WTC11 (cell line): ENCODE data around the gene MRPL32. TPM values are rescaled to one million over a fixed set of nuclear protein-coding genes. Genes with fewer than 3 reads are reported as not detected.
A peak's percentile ranks its signal among the peaks of the same experiment; 100 is the strongest.

Experiments
- ATAC-seq: fragments of 200-7000 bp; cut with Tn5 transposase; 2 replicates; pipeline ENCODE4 v1.10.0; 2021; ENCODE audit warnings: mild to moderate bottlenecking, moderate library complexity
- CTCF ChIA-PET: fragments of 300-600 bp; sonication (Branson Sonifier 250); formaldehyde crosslinking; loops from one replicate; lab custom pipeline; 2021; ENCODE audit warnings: antibody characterized with exemption; lab: Charles Lee
- POLR2A ChIA-PET: fragments of 350-600 bp; sonication (Branson Sonifier 250); formaldehyde crosslinking; loops from one replicate; lab custom pipeline; 2021; ENCODE audit warnings: antibody characterized with exemption; lab: Charles Lee
- DNase-seq: peaks from one replicate; pipeline ENCODE4 v3.0.0; 2021; ENCODE audit warnings: low spot score
- H3K27ac Mint-ChIP-seq: 2 replicates; pipeline ENCODE4 v1.8.0; 2021; ENCODE audit warnings: mixed read lengths
- H3K27me3 Mint-ChIP-seq: 2 replicates; pipeline ENCODE4 v1.8.0; 2021; ENCODE audit warnings: low read depth, mild to moderate bottlenecking, moderate library complexity, mixed read lengths
- H3K36me3 Mint-ChIP-seq: 2 replicates; pipeline ENCODE4 v1.8.0; 2021; ENCODE audit warnings: mixed read lengths
- H3K4me1 Mint-ChIP-seq: 2 replicates; pipeline ENCODE4 v1.8.0; 2022; ENCODE audit warnings: mixed read lengths
- H3K4me3 Mint-ChIP-seq: 2 replicates; pipeline ENCODE4 v1.8.0; 2021; ENCODE audit warnings: mild to moderate bottlenecking, moderate library complexity, mixed read lengths
- H3K9me3 Mint-ChIP-seq: 2 replicates; pipeline ENCODE4 v1.8.0; 2021; ENCODE audit warnings: mixed read lengths
- GRHL2 ChIP-seq: fragments of 250-450 bp; sonication (Bioruptor Pico); IDR thresholded peaks from 2 replicates; pipeline ENCODE4 v1.8.0; 2022; ENCODE audit warnings: mild to moderate bottlenecking, moderate library complexity; ENCODE audit not compliant: insufficient replicate concordance, severe bottlenecking
- NR3C1 ChIP-seq: sonication (generic); formaldehyde crosslinking; conservative IDR thresholded peaks from 2 replicates; pipeline ENCODE4 v1.8.1; 2023; ENCODE audit warnings: low read depth, mild to moderate bottlenecking, missing genetic modification reagents
- RELA ChIP-seq: sonication (generic); formaldehyde crosslinking; IDR thresholded peaks from 2 replicates; pipeline ENCODE4 v1.8.1; 2022; ENCODE audit warnings: missing genetic modification reagents, mild to moderate bottlenecking, borderline replicate concordance
- SMAD4 ChIP-seq: sonication (generic); formaldehyde crosslinking; IDR thresholded peaks from 2 replicates; pipeline ENCODE4 v1.8.0; 2022; ENCODE audit warnings: mild to moderate bottlenecking, missing genetic modification reagents
- SP1 ChIP-seq: sonication (generic); formaldehyde crosslinking; conservative IDR thresholded peaks from 2 replicates; pipeline ENCODE4 v1.8.1; 2022; ENCODE audit warnings: missing genetic modification reagents
- TP53 ChIP-seq: sonication (generic); formaldehyde crosslinking; IDR thresholded peaks from 2 replicates; pipeline ENCODE4 v1.8.1; 2023; ENCODE audit warnings: mild to moderate bottlenecking, missing genetic modification reagents
- ZNF121 ChIP-seq: sonication (generic); formaldehyde crosslinking; IDR thresholded peaks from 2 replicates; pipeline ENCODE4 v1.8.0; 2023; ENCODE audit warnings: missing genetic modification reagents
- total RNA-seq: library from RNA; stranded (reverse); gene quantifications from 3 replicates; pipeline ENCODE4 v1.2.3, GENCODE V29; 2021
- TF ChIP-seq, protein P1 (sequence below): sonication (generic); formaldehyde crosslinking; IDR thresholded peaks from 2 replicates; pipeline ENCODE4 v1.8.1; 2022; ENCODE audit warnings: low read depth, missing genetic modification reagents, borderline replicate concordance
- TF ChIP-seq, protein P2 (sequence below): fragments of 250-450 bp; sonication (Bioruptor Pico); IDR thresholded peaks from 2 replicates; pipeline ENCODE4 v1.9.0; 2021; ENCODE audit warnings: mild to moderate bottlenecking
- TF ChIP-seq, protein P3 (sequence below): fragments of 250-450 bp; sonication (Bioruptor Pico); IDR thresholded peaks from 2 replicates; pipeline ENCODE4 v1.9.0; 2021; ENCODE audit warnings: mild to moderate bottlenecking, borderline replicate concordance
- TF ChIP-seq, protein P4 (sequence below): sonication (generic); formaldehyde crosslinking; IDR thresholded peaks from 2 replicates; pipeline ENCODE4 v1.8.1; 2022; ENCODE audit warnings: mild to moderate bottlenecking, missing genetic modification reagents, moderate library complexity, borderline replicate concordance
- TF ChIP-seq, protein P5 (sequence below): fragments of 250-450 bp; sonication (Bioruptor Pico); IDR thresholded peaks from 2 replicates; pipeline ENCODE4 v2.1.2; 2022; ENCODE audit warnings: mild to moderate bottlenecking, moderate library complexity

Gene MRPL32
- total RNA-seq, 1 experiment from 2014 or later, result 84.4 TPM

DNA sequence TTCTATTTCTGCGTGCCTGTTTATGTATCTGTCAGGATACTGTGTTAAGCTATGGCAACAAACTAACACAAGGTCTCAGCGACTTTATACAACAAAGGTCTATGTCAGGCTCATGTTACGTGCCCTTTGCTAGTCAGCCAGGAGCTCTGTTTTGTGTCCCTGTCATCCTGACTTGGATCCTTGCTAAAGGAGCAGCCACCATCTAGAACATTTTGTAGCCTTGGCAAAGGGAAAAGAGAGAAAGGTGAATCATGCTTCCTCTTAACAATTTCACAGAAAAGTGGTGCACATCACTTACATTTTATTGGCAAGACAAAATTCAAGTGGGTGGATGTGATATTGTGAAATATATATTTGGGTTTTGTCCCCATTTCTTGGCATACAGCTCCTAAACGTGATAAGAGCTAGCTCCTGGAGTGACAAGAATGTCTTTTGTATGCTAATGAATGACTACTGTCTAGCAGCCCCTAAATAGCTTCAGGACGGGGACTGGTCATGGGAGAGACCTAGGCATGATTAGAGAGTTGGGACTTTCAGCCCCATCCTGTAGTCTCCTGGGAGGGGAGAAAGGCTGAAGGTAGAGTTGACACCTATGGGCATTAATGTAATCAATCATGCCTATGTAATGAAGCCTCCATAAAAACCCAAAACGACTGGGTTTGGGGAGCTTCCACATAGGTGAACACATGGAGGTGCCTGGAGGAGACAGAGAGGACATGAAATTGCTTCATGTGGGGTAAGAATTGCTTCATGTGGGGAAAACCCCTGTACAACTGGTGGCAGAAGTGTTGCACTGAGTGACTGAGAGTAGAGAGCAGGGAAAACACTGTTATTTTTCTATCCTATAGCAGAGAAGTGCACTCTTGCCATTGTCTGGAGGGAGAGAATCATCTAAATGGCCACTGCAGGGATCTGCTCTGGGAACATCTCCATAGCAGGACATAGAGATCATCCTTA, 33.0 kb downstream of the MRPL32 start:
- CTCF ChIA-PET, result interaction anchor here (0.7 to 1.7 kb wide), 4 partner anchors 17 to 474 kb away, joined by 3 to 11 read pairs (median 4); no protein-coding TSS in a partner anchor
- Mint-ChIP-seq H3K4me3 (no peak overlapping the region), H3K36me3 (peaks cover 4% of the 10 kb centered on the region), H3K9me3 (peaks cover 21% of the 10 kb centered on the region), H3K27me3 (no peaks in the 10 kb centered on the region), H3K4me1 (peaks cover 14% of the 10 kb centered on the region), H3K27ac (no peak overlapping the region)
- ATAC-seq, result peak; percentile 67
- TF ChIP-seq, protein P1, sequence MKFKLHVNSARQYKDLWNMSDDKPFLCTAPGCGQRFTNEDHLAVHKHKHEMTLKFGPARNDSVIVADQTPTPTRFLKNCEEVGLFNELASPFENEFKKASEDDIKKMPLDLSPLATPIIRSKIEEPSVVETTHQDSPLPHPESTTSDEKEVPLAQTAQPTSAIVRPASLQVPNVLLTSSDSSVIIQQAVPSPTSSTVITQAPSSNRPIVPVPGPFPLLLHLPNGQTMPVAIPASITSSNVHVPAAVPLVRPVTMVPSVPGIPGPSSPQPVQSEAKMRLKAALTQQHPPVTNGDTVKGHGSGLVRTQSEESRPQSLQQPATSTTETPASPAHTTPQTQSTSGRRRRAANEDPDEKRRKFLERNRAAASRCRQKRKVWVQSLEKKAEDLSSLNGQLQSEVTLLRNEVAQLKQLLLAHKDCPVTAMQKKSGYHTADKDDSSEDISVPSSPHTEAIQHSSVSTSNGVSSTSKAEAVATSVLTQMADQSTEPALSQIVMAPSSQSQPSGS (CRISPR knock-in tag), result no peak
- TF ChIP-seq, protein P2, sequence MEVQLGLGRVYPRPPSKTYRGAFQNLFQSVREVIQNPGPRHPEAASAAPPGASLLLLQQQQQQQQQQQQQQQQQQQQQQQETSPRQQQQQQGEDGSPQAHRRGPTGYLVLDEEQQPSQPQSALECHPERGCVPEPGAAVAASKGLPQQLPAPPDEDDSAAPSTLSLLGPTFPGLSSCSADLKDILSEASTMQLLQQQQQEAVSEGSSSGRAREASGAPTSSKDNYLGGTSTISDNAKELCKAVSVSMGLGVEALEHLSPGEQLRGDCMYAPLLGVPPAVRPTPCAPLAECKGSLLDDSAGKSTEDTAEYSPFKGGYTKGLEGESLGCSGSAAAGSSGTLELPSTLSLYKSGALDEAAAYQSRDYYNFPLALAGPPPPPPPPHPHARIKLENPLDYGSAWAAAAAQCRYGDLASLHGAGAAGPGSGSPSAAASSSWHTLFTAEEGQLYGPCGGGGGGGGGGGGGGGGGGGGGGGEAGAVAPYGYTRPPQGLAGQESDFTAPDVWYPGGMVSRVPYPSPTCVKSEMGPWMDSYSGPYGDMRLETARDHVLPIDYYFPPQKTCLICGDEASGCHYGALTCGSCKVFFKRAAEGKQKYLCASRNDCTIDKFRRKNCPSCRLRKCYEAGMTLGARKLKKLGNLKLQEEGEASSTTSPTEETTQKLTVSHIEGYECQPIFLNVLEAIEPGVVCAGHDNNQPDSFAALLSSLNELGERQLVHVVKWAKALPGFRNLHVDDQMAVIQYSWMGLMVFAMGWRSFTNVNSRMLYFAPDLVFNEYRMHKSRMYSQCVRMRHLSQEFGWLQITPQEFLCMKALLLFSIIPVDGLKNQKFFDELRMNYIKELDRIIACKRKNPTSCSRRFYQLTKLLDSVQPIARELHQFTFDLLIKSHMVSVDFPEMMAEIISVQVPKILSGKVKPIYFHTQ (CRISPR knock-in tag), result no peak
- TF ChIP-seq, protein P3, sequence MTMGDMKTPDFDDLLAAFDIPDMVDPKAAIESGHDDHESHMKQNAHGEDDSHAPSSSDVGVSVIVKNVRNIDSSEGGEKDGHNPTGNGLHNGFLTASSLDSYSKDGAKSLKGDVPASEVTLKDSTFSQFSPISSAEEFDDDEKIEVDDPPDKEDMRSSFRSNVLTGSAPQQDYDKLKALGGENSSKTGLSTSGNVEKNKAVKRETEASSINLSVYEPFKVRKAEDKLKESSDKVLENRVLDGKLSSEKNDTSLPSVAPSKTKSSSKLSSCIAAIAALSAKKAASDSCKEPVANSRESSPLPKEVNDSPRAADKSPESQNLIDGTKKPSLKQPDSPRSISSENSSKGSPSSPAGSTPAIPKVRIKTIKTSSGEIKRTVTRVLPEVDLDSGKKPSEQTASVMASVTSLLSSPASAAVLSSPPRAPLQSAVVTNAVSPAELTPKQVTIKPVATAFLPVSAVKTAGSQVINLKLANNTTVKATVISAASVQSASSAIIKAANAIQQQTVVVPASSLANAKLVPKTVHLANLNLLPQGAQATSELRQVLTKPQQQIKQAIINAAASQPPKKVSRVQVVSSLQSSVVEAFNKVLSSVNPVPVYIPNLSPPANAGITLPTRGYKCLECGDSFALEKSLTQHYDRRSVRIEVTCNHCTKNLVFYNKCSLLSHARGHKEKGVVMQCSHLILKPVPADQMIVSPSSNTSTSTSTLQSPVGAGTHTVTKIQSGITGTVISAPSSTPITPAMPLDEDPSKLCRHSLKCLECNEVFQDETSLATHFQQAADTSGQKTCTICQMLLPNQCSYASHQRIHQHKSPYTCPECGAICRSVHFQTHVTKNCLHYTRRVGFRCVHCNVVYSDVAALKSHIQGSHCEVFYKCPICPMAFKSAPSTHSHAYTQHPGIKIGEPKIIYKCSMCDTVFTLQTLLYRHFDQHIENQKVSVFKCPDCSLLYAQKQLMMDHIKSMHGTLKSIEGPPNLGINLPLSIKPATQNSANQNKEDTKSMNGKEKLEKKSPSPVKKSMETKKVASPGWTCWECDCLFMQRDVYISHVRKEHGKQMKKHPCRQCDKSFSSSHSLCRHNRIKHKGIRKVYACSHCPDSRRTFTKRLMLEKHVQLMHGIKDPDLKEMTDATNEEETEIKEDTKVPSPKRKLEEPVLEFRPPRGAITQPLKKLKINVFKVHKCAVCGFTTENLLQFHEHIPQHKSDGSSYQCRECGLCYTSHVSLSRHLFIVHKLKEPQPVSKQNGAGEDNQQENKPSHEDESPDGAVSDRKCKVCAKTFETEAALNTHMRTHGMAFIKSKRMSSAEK (CRISPR knock-in tag), result no peak
- TF ChIP-seq, protein P4, sequence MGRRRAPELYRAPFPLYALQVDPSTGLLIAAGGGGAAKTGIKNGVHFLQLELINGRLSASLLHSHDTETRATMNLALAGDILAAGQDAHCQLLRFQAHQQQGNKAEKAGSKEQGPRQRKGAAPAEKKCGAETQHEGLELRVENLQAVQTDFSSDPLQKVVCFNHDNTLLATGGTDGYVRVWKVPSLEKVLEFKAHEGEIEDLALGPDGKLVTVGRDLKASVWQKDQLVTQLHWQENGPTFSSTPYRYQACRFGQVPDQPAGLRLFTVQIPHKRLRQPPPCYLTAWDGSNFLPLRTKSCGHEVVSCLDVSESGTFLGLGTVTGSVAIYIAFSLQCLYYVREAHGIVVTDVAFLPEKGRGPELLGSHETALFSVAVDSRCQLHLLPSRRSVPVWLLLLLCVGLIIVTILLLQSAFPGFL (CRISPR knock-in tag), result no peak
- TF ChIP-seq SMAD4 (no peak), TP53 (no peak), SP1 (no peak)
- TF ChIP-seq, protein P5, sequence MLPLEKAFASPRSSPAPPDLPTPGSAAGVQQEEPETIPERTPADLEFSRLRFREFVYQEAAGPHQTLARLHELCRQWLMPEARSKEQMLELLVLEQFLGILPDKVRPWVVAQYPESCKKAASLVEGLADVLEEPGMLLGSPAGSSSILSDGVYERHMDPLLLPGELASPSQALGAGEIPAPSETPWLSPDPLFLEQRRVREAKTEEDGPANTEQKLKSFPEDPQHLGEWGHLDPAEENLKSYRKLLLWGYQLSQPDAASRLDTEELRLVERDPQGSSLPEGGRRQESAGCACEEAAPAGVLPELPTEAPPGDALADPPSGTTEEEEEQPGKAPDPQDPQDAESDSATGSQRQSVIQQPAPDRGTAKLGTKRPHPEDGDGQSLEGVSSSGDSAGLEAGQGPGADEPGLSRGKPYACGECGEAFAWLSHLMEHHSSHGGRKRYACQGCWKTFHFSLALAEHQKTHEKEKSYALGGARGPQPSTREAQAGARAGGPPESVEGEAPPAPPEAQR (CRISPR knock-in tag), result no peak
- POLR2A ChIA-PET, result no interaction called here
- DNase-seq, result no peak

DNA sequence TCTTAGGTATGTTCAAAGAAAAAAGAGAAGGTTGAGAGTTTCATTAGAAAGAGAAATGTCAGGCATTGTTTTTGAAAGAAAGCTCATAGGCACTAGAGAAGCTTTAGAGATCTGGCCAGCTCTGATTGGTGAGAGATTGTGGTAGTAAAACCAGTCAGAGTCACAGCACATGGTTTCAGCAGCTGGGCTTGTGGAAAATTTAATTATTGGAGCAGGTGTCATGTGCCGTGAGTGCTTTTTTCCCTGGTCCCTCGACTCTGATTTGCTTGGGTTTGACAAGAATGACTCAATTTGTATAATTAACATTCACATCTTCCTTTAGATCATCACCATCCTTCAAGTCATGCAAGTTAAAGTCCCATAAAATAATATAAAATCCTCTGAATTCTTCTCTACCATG, 35.2 kb downstream of the MRPL32 start:
- Mint-ChIP-seq H3K4me1 (peaks cover 14% of the 10 kb centered on the region), H3K9me3 (peaks cover 11% of the 10 kb centered on the region), H3K36me3 (no peaks in the 10 kb centered on the region), H3K27me3 (no peaks in the 10 kb centered on the region), H3K27ac (no peak overlapping the region), H3K4me3 (no peak overlapping the region)
- no peak for ATAC-seq
- ChIA-PET POLR2A (no interaction called here), CTCF (interaction anchor here (0.9 kb wide), 1 partner anchor 27 kb away, joined by 3 read pairs; no protein-coding TSS in a partner anchor)
- TF ChIP-seq GRHL2 (CRISPR knock-in tag), result no peak
- no peak for TF ChIP-seq ZNF121 (CRISPR knock-in tag)
- TF ChIP-seq NR3C1, result no peak
- TF ChIP-seq RELA, result no peak
- DNase-seq, result no peak
